Skeletal muscle tissue (tissue), 4 donors: ENCODE results near the gene B4GALNT1. TPM values are rescaled to one million over a fixed set of nuclear protein-coding genes. Genes with fewer than 3 reads are reported as not detected.

ENCODE experiments used
- H3K27ac ChIP-seq: one replicate; pipeline ENCODE4 v1.7.0; 2013; ENCODE audit warnings: mild to moderate bottlenecking, low read depth, low read length, inconsistent platforms
- H3K27me3 ChIP-seq, 3 donors: one replicate each; pipeline ENCODE4 v1.7.0; 2013; ENCODE audit warnings: low read length in 3 of 3; ENCODE audit not compliant: control insufficient read depth in 3 of 3, insufficient read depth in 3 of 3
- H3K36me3 ChIP-seq, 3 donors: one replicate each; pipeline ENCODE4 v1.7.0; 2013; ENCODE audit warnings: low read length in 3 of 3; ENCODE audit not compliant: control insufficient read depth in 3 of 3, insufficient read depth in 3 of 3
- H3K4me1 ChIP-seq, 3 donors: one replicate each; pipeline ENCODE4 v1.7.0; 2013; ENCODE audit warnings: low read length in 3 of 3, mild to moderate bottlenecking in 3 of 3; ENCODE audit not compliant: control insufficient read depth in 3 of 3, insufficient read depth in 3 of 3
- H3K4me3 ChIP-seq, 3 donors: one replicate each; pipeline ENCODE4 v1.7.0; 2013; ENCODE audit warnings: low read length in 3 of 3
- H3K9ac ChIP-seq, 3 donors: one replicate each; pipeline ENCODE4 v1.7.0; 2013; ENCODE audit warnings: low read length in 3 of 3, mild to moderate bottlenecking in 3 of 3, moderate library complexity in 2 of 3, low read depth in 1 of 3
- H3K9me3 ChIP-seq, 3 donors: one replicate each; pipeline ENCODE4 v1.7.0; 2013; ENCODE audit warnings: low read length in 3 of 3; ENCODE audit not compliant: control insufficient read depth in 3 of 3
- total RNA-seq: library from RNA; depleted of rRNA; stranded (reverse); fragments of >200 nt; gene quantifications from one replicate; pipeline ENCODE4 v1.2.3, GENCODE V29; 2014
- donor health status: Osteomylitis.

B4GALNT1 gene
- total RNA-seq, 1 donor from 2014 or later = 3.1 TPM

DNA sequence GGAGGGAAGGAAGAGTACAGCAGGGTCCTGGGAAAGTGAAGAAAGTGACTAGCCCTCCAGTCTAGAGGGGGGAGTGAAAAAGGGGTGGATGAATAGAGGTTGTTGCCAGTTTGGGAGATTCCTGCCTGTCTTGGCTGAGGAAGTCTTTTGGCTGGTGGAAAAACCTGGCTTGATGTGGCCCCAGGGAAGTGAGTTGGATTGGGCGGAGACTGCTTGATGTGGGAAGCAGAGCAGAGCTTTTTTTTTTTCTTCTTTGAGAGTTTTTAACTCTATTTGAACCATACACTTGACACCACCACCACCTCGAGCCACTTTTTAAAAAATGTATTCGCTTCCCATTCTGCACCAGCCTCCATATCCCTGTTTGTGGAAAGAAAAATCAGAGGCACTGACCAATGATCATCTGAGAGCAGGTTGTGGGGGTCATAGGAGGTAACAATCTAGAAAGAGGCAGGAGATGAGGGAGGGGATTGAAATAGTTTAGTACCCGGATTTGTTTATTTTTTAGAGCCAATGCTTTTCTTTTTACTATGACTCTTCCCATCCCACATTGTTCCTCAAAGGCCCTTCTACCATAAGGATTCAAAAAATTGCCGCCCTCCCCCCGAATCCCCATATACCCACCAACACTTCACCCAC is 29.1 kb downstream of the B4GALNT1 start:
- Histone ChIP-seq H3K9me3 (no peaks in the 10 kb centered on the region), H3K4me1 (peaks cover 11 to 20% (median 18%) of the 10 kb centered on the region in 3 donors), H3K4me3 (peak overlapping the region; percentile 63 to 75 (median 73)), H3K27me3 (peaks cover 16 to 26% (median 26%) of the 10 kb centered on the region in 3 donors), H3K27ac (peak overlapping the region; percentile 77), H3K36me3 (peaks cover 17 to 30% (median 21%) of the 10 kb centered on the region in 3 donors), H3K9ac (peak overlapping the region; percentile 59 to 71 (median 70))

DNA sequence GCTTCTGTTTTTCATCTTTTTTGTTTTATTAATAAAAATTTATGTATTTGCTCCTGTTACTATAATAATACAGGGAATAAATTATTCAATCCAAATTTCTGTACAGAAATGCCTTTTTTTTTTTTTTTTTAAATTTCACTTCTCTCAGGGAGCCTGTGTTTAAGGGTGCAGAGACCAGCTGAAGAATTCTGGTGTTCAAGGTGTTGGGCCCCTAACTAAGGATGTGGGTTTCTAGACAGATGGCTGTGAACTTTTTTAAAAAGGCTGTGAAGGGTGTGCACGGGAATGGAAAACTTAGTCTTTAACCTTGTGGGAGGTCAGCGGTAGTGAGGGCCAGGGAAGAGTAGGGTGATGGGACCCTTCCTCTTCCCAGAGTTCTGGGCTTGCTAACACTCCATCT is 29.7 kb downstream of the B4GALNT1 start:
- peaks cover 16 to 21% (median 20%) of the 10 kb centered on the region in 3 donors for H3K27me3 ChIP-seq
- no peaks in the 10 kb centered on the region for H3K9me3 ChIP-seq
- no peak overlapping the region for H3K4me3 ChIP-seq
- H3K36me3 ChIP-seq = peaks cover 21 to 33% (median 23%) of the 10 kb centered on the region in 3 donors
- H3K4me1 ChIP-seq = peaks cover 11 to 20% (median 14%) of the 10 kb centered on the region in 3 donors
- no peak overlapping the region for H3K9ac ChIP-seq
- peak overlapping the region; percentile 28 for H3K27ac ChIP-seq

DNA sequence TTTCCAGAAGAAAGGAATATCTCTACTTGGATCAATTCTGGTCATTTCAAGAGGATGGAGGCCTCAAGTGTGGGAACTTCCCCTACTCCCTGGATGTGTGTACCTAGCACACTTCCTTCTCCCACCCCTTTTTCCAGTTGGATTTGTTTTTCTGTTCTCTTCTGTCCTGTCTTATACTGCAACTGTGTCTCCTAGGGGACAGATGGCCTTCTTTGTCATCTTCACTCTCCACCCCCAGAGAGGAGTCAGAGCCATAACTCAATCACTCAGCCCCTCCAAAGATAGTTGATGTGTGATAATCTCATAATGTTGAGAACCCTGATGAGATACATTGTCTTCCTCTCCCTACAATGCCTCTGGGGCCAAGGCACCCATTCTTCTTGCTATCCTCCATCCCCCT is 30.5 kb downstream of the B4GALNT1 start:
- Histone ChIP-seq H3K27me3 (peaks cover 16 to 21% (median 17%) of the 10 kb centered on the region in 3 donors), H3K4me1 (peaks cover 10 to 20% (median 13%) of the 10 kb centered on the region in 3 donors), H3K9ac (no peak overlapping the region), H3K36me3 (peaks cover 21 to 30% (median 23%) of the 10 kb centered on the region in 3 donors), H3K4me3 (no peak overlapping the region), H3K9me3 (no peaks in the 10 kb centered on the region), H3K27ac (no peak overlapping the region)

DNA sequence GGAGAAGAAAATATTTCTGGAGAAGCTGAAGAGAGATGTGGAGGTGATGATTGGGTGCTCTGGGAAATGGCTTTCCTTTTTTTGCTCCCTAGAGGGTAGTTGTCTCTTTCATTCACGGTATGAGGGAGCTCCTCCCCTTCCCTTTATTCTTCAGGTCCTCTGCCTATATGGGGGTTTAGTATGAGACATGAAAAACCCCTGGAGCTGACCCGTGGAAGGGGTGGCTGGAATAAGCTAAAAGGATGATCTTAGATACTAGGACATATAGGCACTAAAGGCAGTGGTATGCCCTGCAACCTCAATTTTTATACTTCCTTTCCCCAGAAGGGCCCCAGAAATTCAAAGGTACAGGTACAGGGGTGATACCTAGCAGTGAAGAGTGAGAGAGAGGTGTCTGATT is 32.6 kb downstream of the B4GALNT1 start:
- Histone ChIP-seq H3K27ac (no peak overlapping the region), H3K4me3 (no peak overlapping the region), H3K4me1 (peaks cover 6 to 12% (median 9%) of the 10 kb centered on the region in 3 donors), H3K9me3 (no peaks in the 10 kb centered on the region), H3K9ac (no peak overlapping the region), H3K27me3 (peaks cover 6 to 10% (median 7%) of the 10 kb centered on the region in 3 donors), H3K36me3 (peaks cover 21 to 42% (median 32%) of the 10 kb centered on the region in 3 donors)

DNA sequence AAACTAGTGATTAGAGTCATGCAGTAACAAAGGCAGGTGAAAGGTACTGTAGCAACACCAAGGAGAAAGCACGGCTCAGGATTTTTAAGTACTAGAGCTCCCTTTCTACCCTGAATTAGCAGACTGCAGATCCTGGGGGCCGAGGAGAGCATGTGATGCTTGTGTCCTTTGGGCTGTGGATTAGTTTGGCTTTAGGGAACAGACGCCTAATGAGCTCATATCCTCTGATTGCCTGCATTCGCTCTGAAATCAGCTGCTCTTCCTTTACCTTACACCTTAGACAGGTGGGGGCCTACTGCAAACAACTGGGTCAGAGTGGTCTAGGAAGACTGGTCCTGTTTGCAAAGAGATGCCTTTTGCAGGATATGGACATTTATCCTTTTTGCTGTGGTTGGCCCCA is 39.8 kb downstream of the B4GALNT1 start:
- Histone ChIP-seq H3K27ac (no peak overlapping the region), H3K36me3 (peaks cover 0 to 15% (median 9%) of the 10 kb centered on the region in 3 donors), H3K4me1 (peaks cover 11 to 21% (median 13%) of the 10 kb centered on the region in 3 donors), H3K4me3 (peak overlapping the region in 1 of 3 donors; percentile 23), H3K9me3 (no peaks in the 10 kb centered on the region), H3K27me3 (peaks cover 0 to 8% (median 1%) of the 10 kb centered on the region in 3 donors), H3K9ac (no peak overlapping the region)

DNA sequence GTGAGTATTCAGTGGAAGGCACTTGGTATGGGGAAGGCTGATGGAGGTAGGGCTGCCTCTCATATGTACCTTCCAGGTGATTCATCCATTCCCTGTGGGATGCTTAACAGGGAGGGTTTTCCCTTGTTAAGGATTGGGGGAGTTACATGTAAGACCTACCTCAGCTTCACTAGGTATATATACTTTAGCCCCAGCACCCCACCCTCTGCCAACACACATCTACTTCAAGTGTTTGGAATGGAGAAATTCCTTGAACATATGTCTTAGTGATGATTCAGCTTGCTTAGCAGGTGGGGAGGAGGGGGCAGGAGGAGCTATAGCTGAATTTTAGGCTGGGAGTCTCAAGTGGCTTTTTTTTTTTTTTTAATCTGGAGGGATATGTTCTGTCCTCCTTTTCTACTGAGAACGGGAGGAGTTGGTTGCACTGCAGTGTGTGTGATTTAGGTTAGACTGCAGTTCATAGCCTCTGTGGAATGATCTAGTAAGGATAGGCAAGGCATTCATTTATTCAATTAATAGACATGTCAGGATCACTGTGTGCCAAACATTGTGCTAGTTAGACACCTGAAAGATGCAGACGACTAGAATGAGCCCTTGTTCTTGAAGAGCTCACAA is 40.3 kb downstream of the B4GALNT1 start:
- Histone ChIP-seq H3K9ac (no peak overlapping the region), H3K4me3 (no peak overlapping the region), H3K27me3 (peaks cover 0 to 10% (median 6%) of the 10 kb centered on the region in 3 donors)

DNA sequence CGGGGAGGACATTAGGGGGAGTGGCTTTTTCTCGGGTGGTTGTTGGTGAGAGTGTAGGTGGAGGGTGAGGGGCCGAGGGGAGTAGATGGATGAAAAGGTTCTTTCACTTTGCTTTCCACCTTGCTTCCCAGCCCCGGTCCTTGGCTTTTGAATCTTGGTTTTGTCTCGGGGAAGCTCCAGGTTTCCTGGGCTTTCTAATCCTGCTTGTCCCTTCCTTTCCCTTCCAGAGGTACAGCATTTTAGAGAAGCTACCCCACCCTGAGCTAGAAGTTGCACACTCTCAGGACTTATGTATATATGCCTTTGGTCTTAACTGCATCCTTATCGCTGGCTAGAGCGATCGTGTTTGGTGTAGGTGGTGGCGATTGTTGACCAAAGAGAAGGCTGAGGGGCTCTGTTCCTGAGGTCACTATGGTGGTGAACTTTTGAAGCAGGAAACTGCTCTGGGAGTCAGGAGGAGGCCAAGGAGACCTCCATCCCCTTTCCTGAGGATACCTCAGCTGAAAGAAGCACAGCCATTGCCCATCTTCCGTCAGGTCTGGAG is 41.1 kb downstream of the B4GALNT1 start:
- no peaks in the 10 kb centered on the region for H3K9me3 ChIP-seq
- peaks cover 0 to 10% (median 7%) of the 10 kb centered on the region in 3 donors for H3K36me3 ChIP-seq
- no peak overlapping the region for H3K27ac ChIP-seq
- peak overlapping the region; percentile 82 to 90 (median 88) for H3K4me3 ChIP-seq
- peak overlapping the region; percentile 65 to 87 (median 69) for H3K9ac ChIP-seq
- H3K4me1 ChIP-seq = peaks cover 11 to 21% (median 13%) of the 10 kb centered on the region in 3 donors
- peaks cover 0 to 10% (median 6%) of the 10 kb centered on the region in 3 donors for H3K27me3 ChIP-seq

More for the DNA sequence above, 40.3 kb downstream of the B4GALNT1 start:
- H3K36me3 ChIP-seq = peaks cover 0 to 15% (median 9%) of the 10 kb centered on the region in 3 donors
- peaks cover 11 to 21% (median 13%) of the 10 kb centered on the region in 3 donors for H3K4me1 ChIP-seq
- no peaks in the 10 kb centered on the region for H3K9me3 ChIP-seq
- no peak overlapping the region for H3K27ac ChIP-seq

DNA sequence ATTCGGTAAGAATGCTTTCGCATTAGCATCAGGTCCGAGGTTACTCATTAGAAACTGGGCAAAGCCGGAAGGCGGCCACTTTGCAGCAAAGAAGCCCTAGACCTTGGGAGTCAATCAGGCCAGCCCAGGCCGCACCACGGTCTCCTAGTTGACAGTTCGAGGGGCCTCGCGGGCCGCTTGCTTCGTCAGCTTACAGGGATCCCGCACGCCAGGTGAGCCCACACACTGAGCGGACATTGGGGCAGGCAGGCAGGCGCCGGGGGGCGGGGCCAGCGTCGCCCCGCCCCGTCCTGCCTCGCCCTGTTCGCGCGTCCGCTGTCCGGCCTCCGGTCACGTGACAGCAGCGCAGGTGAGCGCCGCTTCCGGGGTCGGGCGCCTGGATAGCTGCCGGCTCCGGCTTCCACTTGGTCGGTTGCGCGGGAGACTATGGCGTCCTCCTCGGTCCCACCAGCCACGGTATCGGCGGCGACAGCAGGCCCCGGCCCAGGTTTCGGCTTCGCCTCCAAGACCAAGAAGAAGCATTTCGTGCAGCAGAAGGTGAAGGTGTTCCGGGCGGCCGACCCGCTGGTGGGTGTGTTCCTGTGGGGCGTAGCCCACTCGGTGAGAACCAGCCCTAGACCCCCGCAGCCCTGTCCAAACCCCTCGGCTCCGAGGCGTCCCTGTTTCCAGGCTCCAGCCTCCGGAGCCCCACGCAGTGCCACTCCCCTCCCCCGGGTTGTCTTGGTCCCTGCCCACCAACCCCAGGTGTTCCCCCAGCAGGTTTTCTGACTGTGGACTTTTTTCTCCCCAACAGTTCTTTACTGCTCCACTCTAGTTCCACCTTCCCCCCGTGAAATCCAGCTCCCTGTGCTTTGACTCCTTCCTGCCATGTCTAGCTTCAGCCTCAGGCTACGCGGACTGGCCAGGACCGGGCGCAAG is 41.9 kb downstream of the B4GALNT1 start, which contains the start of gene PIP4K2C:
Gene PIP4K2C, plus strand, starts transcription at position 329 of the 918 bp plus-strand sequence. Its CDS starts 98 bp downstream, at position 427.
- peak within 1 kb of the TSS; percentile 82 to 90 (median 88) for H3K4me3 ChIP-seq
- H3K4me1 ChIP-seq = peaks cover 11 to 21% (median 13%) of the 10 kb centered on the region in 3 donors
- H3K36me3 ChIP-seq = peaks cover 0 to 5% (median 3%) of the 10 kb centered on the region in 3 donors
- H3K9ac ChIP-seq = peak within 1 kb of the TSS; percentile 65 to 87 (median 69)
- H3K9me3 ChIP-seq = no peaks in the 10 kb centered on the region
- H3K27ac ChIP-seq = peak within 1 kb of the TSS; percentile 16
- peaks cover 0 to 10% (median 6%) of the 10 kb centered on the region in 3 donors for H3K27me3 ChIP-seq

DNA sequence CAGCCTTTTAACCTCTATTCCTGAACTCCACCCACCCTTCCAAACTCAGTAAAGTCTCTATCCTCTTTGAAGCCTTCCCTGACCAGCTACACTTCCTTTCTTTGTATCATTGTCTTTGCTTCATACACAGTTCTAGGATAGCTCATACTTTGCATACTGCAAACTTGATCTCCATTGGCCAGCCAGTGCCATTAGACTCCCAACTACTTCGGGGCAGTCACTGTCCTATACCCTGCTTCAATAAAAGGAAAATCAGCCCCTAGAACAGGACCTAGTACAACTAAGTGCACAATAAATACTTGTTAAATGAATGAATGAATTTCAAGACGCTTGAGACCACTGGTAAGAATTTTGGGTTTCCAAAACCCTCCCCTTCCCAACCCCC is 42.5 kb downstream of the B4GALNT1 start:
- Histone ChIP-seq H3K9me3 (no peaks in the 10 kb centered on the region), H3K27me3 (peaks cover 0 to 10% (median 6%) of the 10 kb centered on the region in 3 donors), H3K9ac (peak overlapping the region; percentile 65 to 87 (median 69)), H3K27ac (no peak overlapping the region), H3K36me3 (peaks cover 0 to 3% (median 0%) of the 10 kb centered on the region in 3 donors), H3K4me3 (peak overlapping the region; percentile 82 to 90 (median 88)), H3K4me1 (peaks cover 11 to 21% (median 13%) of the 10 kb centered on the region in 3 donors)
